Naive thymus-derived CD4-positive, alpha-beta T cell (primary cell): ENCODE results near the gene ETV3. TPM values are rescaled to one million over a fixed set of nuclear protein-coding genes. Genes with fewer than 3 reads are reported as not detected.
A peak's percentile ranks its signal among the peaks of the same experiment; 100 is the strongest.

Source experiments
- ATAC-seq: fragments of 150-1000 bp; cut with Tn5 transposase; 2 replicates; pipeline ENCODE4 v1.10.0; 2021; ENCODE audit warnings: mild to moderate bottlenecking, moderate library complexity
- CTCF ChIA-PET: fragments of 350-600 bp; sonication (Branson Sonifier 250); formaldehyde crosslinking; loops from one replicate; lab custom pipeline; 2021; ENCODE audit warnings: antibody characterized with exemption; lab: Charles Lee
- POLR2A ChIA-PET: fragments of 350-600 bp; sonication (Branson Sonifier 250); formaldehyde crosslinking; loops from one replicate; lab custom pipeline; 2021; ENCODE audit warnings: antibody characterized with exemption, inconsistent platforms; lab: Charles Lee
- DNase-seq, 9 donors: peaks; one replicate each; pipeline versions ENCODE4 v3.0.0 to v3.0.0-alpha.2; 2020 to 2022; ENCODE audit warnings: mixed read lengths in 1 of 9
- H3K27ac ChIP-seq: one replicate; pipeline ENCODE4 v1.7.0; 2013; ENCODE audit warnings: mild to moderate bottlenecking, low read depth, low read length, moderate library complexity
- H3K27me3 ChIP-seq, 2 donors: one replicate each; pipeline ENCODE4 v1.7.0; 2013; ENCODE audit warnings: low read length in 2 of 2, mild to moderate bottlenecking in 2 of 2, moderate library complexity in 2 of 2; ENCODE audit not compliant: control insufficient read depth in 2 of 2, insufficient read depth in 2 of 2
- H3K36me3 ChIP-seq, 3 experiments: 1 replicate in 2 of 3; 2 replicates in 1 of 3; pipeline ENCODE4 v1.7.0; 2013; ENCODE audit warnings: low read length in 3 of 3, mild to moderate bottlenecking in 3 of 3, moderate library complexity in 1 of 3; ENCODE audit not compliant: insufficient read depth in 3 of 3, control insufficient read depth in 2 of 3
- H3K4me1 ChIP-seq, 2 donors: one replicate each; pipeline ENCODE4 v1.7.0; 2013; ENCODE audit warnings: low read length in 2 of 2, mild to moderate bottlenecking in 2 of 2, moderate library complexity in 1 of 2; ENCODE audit not compliant: control insufficient read depth in 2 of 2, insufficient read depth in 2 of 2
- H3K4me3 ChIP-seq: 2 replicates; pipeline ENCODE4 v1.7.0; 2013; ENCODE audit warnings: mild to moderate bottlenecking, low read length
- H3K9me3 ChIP-seq, 3 experiments: 1 replicate in 2 of 3; 2 replicates in 1 of 3; pipeline ENCODE4 v1.7.0; 2013; ENCODE audit warnings: low read length in 3 of 3; ENCODE audit not compliant: control insufficient read depth in 2 of 3
- H3K27ac Mint-ChIP-seq, 9 donors: one replicate each; pipeline ENCODE4 v1.8.0; 2020 to 2022; ENCODE audit warnings: mixed read lengths in 9 of 9, mild to moderate bottlenecking in 8 of 9, moderate library complexity in 5 of 9, inconsistent platforms in 2 of 9
- H3K27me3 Mint-ChIP-seq, 5 donors: one replicate each; pipeline ENCODE4 v1.8.0; 2021 to 2022; ENCODE audit warnings: mixed read lengths in 5 of 5, mild to moderate bottlenecking in 1 of 5
- H3K36me3 Mint-ChIP-seq, 5 donors: one replicate each; pipeline ENCODE4 v1.8.0; 2020 to 2022; ENCODE audit warnings: mixed read lengths in 5 of 5, mild to moderate bottlenecking in 3 of 5, inconsistent platforms in 1 of 5
- H3K4me1 Mint-ChIP-seq, 7 donors: one replicate each; pipeline ENCODE4 v1.8.0; 2020 to 2022; ENCODE audit warnings: mixed read lengths in 7 of 7, mild to moderate bottlenecking in 3 of 7, inconsistent platforms in 1 of 7
- H3K4me3 Mint-ChIP-seq, 10 donors: one replicate each; pipeline ENCODE4 v1.8.0; 2020 to 2022; ENCODE audit warnings: mild to moderate bottlenecking in 10 of 10, mixed read lengths in 10 of 10, moderate library complexity in 6 of 10, inconsistent platforms in 2 of 10
- H3K9me3 Mint-ChIP-seq, 11 donors: one replicate each; pipeline ENCODE4 v1.8.0; 2020 to 2022; ENCODE audit warnings: mixed read lengths in 11 of 11, mild to moderate bottlenecking in 4 of 11, inconsistent platforms in 1 of 11, moderate library complexity in 1 of 11
- intact Hi-C, 2 donors: fragments of 100-400 bp; cut with micrococcal nuclease; formaldehyde crosslinking; loops; one replicate each; pipeline ENCODE4 v1.15.1; 2023
- polyA plus RNA-seq, 2 donors: library from polyadenylated mRNA; unstranded; fragments of 300-500 nt; fragmentation: Illumina TruSeq; gene quantifications; one replicate each; pipeline ENCODE4 v1.2.3, GENCODE V29; 2021
- total RNA-seq, 6 experiments: library from RNA in 5 of 6; stranded (reverse) in 5 of 6; gene quantifications; 1 replicate in 5 of 6; 2 replicates in 1 of 6; pipeline ENCODE4 v1.2.3 and lab custom pipeline; 2021 to 2026

ETV3 gene
- total and polyA plus RNA-seq, 7 experiments from 2014 or later: 4.5 to 72.4 (median 32.1) TPM

- ATAC-seq (no peak), DNase-seq (no peak)
- Histone ChIP-seq H3K4me1 (no peaks in the 10 kb centered on the region), H3K27me3 (no peaks in the 10 kb centered on the region), H3K4me3 (no peak overlapping the region), H3K9me3 (no peaks in the 10 kb centered on the region), H3K36me3 (no peaks in the 10 kb centered on the region), H3K27ac (no peak overlapping the region)
- POLR2A ChIA-PET: no interaction called here
- peak overlapping the region in 1 of 9 donors; percentile 63 for H3K27ac Mint-ChIP-seq
- peaks cover 0 to 3% (median 0%) of the 10 kb centered on the region in 7 donors for H3K4me1 Mint-ChIP-seq
- no peak overlapping the region for H3K4me3 Mint-ChIP-seq
- H3K27me3 Mint-ChIP-seq: peaks cover 0 to 11% (median 0%) of the 10 kb centered on the region in 5 donors
- H3K36me3 Mint-ChIP-seq: no peaks in the 10 kb centered on the region
- CTCF ChIA-PET: interaction anchor here (1.7 kb wide), 1 partner anchor 59 kb away, joined by 4 read pairs; no protein-coding TSS in a partner anchor
- H3K9me3 Mint-ChIP-seq: peaks cover 0 to 1% (median 0%) of the 10 kb centered on the region in 11 donors
- intact Hi-C loops: loop anchor here in 1 of 2 donors (10.0 kb wide), 1 partner anchor 387 kb away; no protein-coding TSS in a partner anchor
These were observed 40.5 kb downstream of the ETV3 start for GRCh38 chr1:157097692-157098091.

DNA sequence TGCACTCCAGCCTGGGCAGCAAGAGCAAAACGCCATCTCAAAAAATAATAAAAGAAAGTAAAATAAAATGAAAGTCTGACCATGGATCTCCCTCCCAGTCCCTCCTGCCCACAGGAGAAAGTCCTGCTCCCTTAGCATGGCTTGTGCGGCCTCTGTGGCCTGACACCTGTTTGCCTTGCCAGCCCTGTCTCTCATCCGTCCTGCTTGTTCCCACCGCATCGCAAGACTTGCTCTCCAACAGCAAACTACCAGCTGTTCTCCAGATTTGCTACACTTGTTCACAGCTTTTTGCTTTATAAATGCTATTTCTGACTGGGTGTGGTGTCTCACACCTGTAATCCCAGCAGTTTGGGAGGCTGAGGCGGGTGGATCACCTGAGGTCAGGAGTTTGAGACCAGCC lies 41.3 kb downstream of the ETV3 start:
- Mint-ChIP-seq H3K27me3 (peaks cover 0 to 7% (median 0%) of the 10 kb centered on the region in 5 donors), H3K9me3 (no peaks in the 10 kb centered on the region), H3K4me3 (no peak overlapping the region), H3K36me3 (no peaks in the 10 kb centered on the region), H3K27ac (no peak overlapping the region), H3K4me1 (peaks cover 0 to 3% (median 0%) of the 10 kb centered on the region in 7 donors)
- DNase-seq (no peak), ATAC-seq (no peak)
- H3K27me3 ChIP-seq: no peaks in the 10 kb centered on the region
- POLR2A ChIA-PET: no interaction called here
- H3K9me3 ChIP-seq: no peaks in the 10 kb centered on the region
- no peaks in the 10 kb centered on the region for H3K36me3 ChIP-seq
- no peak overlapping the region for H3K4me3 ChIP-seq
- intact Hi-C loops: loop anchor here in 1 of 2 donors (10.0 kb wide), 1 partner anchor 388 kb away; no protein-coding TSS in a partner anchor
- H3K4me1 ChIP-seq: no peaks in the 10 kb centered on the region
- H3K27ac ChIP-seq: no peak overlapping the region
- CTCF ChIA-PET: interaction anchor here (0.7 to 1.7 kb wide), 2 partner anchors 52 to 59 kb away, joined by 3 to 4 read pairs; no protein-coding TSS in a partner anchor

DNA sequence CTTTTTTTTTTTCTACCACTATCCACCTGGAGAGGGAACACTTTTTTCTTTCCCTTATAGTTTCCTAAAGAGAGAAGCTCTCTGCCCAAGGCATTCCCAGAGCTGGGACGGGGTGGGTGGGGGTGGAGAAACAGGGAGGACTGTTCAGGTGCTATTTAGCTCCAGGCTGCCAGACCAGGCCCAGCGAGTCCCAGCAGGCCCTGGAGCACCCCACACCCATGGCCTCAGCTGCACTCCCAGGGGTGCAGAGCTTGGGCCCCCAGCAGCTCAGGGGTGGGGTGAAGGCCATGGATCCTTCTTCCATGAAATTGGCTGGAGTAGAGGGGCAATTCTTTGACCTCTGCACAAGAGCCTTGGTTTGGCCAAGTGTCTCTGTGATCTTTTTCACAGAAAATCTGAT lies 42.6 kb downstream of the ETV3 start:
- ATAC-seq (no peak), DNase-seq (no peak)
- no peaks in the 10 kb centered on the region for H3K36me3 ChIP-seq
- no peak overlapping the region for H3K4me3 ChIP-seq
- intact Hi-C loops: loop anchor here in 1 of 2 donors (10.0 kb wide), 1 partner anchor 389 kb away; no protein-coding TSS in a partner anchor
- Mint-ChIP-seq H3K27me3 (no peaks in the 10 kb centered on the region), H3K4me3 (no peak overlapping the region), H3K27ac (no peak overlapping the region), H3K36me3 (no peaks in the 10 kb centered on the region), H3K9me3 (no peaks in the 10 kb centered on the region), H3K4me1 (peaks cover 0 to 3% (median 0%) of the 10 kb centered on the region in 7 donors)
- H3K27me3 ChIP-seq: no peaks in the 10 kb centered on the region
- no peak overlapping the region for H3K27ac ChIP-seq
- POLR2A ChIA-PET: no interaction called here
- CTCF ChIA-PET: interaction anchor here (0.5 kb wide), 1 partner anchor 470 kb away, joined by 5 read pairs; no protein-coding TSS in a partner anchor
- peaks cover 0 to under 1% of the 10 kb centered on the region in 2 donors for H3K4me1 ChIP-seq
- H3K9me3 ChIP-seq: no peaks in the 10 kb centered on the region

GRCh38 chr1:157095091-157095490 lies 43.1 kb downstream of the ETV3 start:
- Histone ChIP-seq H3K36me3 (no peaks in the 10 kb centered on the region), H3K27me3 (no peaks in the 10 kb centered on the region), H3K4me3 (no peak overlapping the region), H3K9me3 (no peaks in the 10 kb centered on the region), H3K27ac (no peak overlapping the region), H3K4me1 (peaks cover 0 to 4% of the 10 kb centered on the region in 2 donors)
- ChIA-PET CTCF (interaction anchor here (11.3 kb wide), 1 partner anchor 59 kb away, joined by 292 read pairs; no protein-coding TSS in a partner anchor), POLR2A (no interaction called here)
- Mint-ChIP-seq H3K9me3 (no peaks in the 10 kb centered on the region), H3K36me3 (no peaks in the 10 kb centered on the region), H3K27me3 (peaks cover 0 to 3% (median 0%) of the 10 kb centered on the region in 5 donors), H3K4me1 (peaks cover 0 to 8% (median 0%) of the 10 kb centered on the region in 7 donors), H3K4me3 (no peak overlapping the region), H3K27ac (no peak overlapping the region)
- ATAC-seq (no peak), DNase-seq (no peak)
- intact Hi-C loops: loop anchor here in 1 of 2 donors (10.0 kb wide), 1 partner anchor 390 kb away; no protein-coding TSS in a partner anchor

DNA sequence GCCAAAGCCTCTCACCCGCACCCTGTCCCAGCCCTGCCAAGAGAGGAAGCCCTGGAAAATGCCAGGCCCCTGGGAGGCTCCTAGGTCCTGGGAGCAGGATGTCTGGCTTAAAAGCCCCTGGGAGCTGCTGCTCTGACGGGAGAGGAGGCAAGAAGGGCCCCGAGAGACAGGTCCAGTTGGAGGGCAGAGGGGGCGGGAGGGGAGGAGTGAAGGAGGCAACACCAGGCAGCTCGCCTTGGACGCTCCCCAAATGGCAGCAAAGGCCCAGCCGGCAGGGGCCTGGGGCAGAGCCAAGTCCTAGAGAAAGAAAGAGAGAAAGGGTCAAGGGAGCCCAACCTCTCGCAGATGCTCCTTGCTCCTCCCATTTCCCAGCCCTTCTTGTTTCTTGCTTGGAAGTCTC lies 45.4 kb downstream of the ETV3 start:
- Histone ChIP-seq H3K9me3 (no peaks in the 10 kb centered on the region), H3K27me3 (no peaks in the 10 kb centered on the region), H3K27ac (no peak overlapping the region), H3K36me3 (no peaks in the 10 kb centered on the region), H3K4me1 (peaks cover 0 to 4% of the 10 kb centered on the region in 2 donors), H3K4me3 (no peak overlapping the region)
- ChIA-PET CTCF (interaction anchor here (11.3 kb wide), 1 partner anchor 61 kb away, joined by 292 read pairs; no protein-coding TSS in a partner anchor), POLR2A (no interaction called here)
- no peak overlapping the region for H3K4me3 Mint-ChIP-seq
- H3K4me1 Mint-ChIP-seq: peaks cover 0 to 8% (median 0%) of the 10 kb centered on the region in 7 donors
- no peaks in the 10 kb centered on the region for H3K36me3 Mint-ChIP-seq
- intact Hi-C loops: loop anchor here (5.0 to 10.0 kb wide), 2 partner anchors 44 to 392 kb away; partner anchors contain the start of gene ETV3 (in 1 of the 2)
- DNase-seq: no peak
- peaks cover 0 to 11% (median 0%) of the 10 kb centered on the region in 5 donors for H3K27me3 Mint-ChIP-seq
- no peak for ATAC-seq
- no peaks in the 10 kb centered on the region for H3K9me3 Mint-ChIP-seq
- no peak overlapping the region for H3K27ac Mint-ChIP-seq

DNA sequence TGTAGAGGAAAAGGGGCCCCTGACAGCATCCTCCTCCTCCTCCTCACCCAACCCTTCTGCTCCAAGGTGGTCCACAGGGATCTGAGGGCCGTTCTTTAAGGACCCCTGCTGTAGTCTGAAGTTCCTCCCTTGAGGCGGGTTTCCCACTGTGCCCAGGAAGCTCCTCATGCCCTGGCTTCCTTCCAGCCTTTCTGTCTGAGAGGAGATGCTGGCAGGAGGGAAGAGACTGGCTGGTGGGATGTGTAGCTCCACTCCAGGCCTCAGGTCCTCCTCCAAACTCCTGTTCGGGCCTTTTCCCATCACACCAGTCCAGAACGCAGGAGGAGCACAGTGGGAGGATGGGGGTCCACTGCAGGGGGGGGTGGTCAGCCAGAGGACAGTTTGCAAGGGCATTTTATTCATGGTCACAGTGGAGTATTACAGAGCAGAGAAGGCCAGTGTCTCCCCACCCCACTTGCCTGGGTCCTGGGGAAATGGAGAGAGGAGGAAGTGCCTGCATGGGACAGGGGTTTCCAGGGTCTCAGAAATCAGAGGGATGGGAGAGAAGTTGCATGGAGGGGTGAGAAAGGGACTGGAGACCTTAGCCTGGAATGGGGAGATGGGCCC lies 46.4 kb downstream of the ETV3 start:
- Histone ChIP-seq H3K4me3 (no peak overlapping the region), H3K9me3 (no peaks in the 10 kb centered on the region), H3K36me3 (no peaks in the 10 kb centered on the region), H3K4me1 (peaks cover 0 to 4% of the 10 kb centered on the region in 2 donors), H3K27ac (no peak overlapping the region), H3K27me3 (no peaks in the 10 kb centered on the region)
- Mint-ChIP-seq H3K27ac (no peak overlapping the region), H3K4me1 (peaks cover 0 to 8% (median 0%) of the 10 kb centered on the region in 7 donors), H3K36me3 (no peaks in the 10 kb centered on the region), H3K4me3 (no peak overlapping the region), H3K27me3 (peaks cover 0 to 11% (median 0%) of the 10 kb centered on the region in 5 donors), H3K9me3 (no peaks in the 10 kb centered on the region)
- POLR2A ChIA-PET: interaction anchor here (1.4 kb wide), 1 partner anchor 43 kb away, joined by 4 read pairs; no protein-coding TSS in a partner anchor
- ATAC-seq: no peak
- no peak for DNase-seq
- CTCF ChIA-PET: interaction anchor here (1.8 to 11.3 kb wide), 3 partner anchors 11 to 62 kb away, joined by 7 to 292 read pairs (median 10); no protein-coding TSS in a partner anchor
- intact Hi-C loops: loop anchor here (5.0 to 10.0 kb wide), 2 partner anchors 46 to 393 kb away; partner anchors contain the start of gene ETV3 (in 1 of the 2)
